B cell (primary cell): ENCODE data around the gene OR4X2. TPM values are rescaled to one million over a fixed set of nuclear protein-coding genes. Genes with fewer than 3 reads are reported as not detected.

Source experiments
- ATAC-seq: fragments of 200-7000 bp; cut with Tn5 transposase; one replicate; pipeline ENCODE4 v1.10.0; 2021; ENCODE audit warnings: low read depth, mild to moderate bottlenecking, moderate number of reproducible peaks, moderate library complexity
- CTCF ChIA-PET: fragments of 350-600 bp; sonication (Branson Sonifier 250); formaldehyde crosslinking; loops from one replicate; lab custom pipeline; 2021; ENCODE audit warnings: antibody characterized with exemption, inconsistent platforms; lab: Charles Lee
- POLR2A ChIA-PET: fragments of 350-600 bp; sonication (Branson Sonifier 250); formaldehyde crosslinking; loops from one replicate; lab custom pipeline; 2021; ENCODE audit warnings: antibody characterized with exemption; lab: Charles Lee
- DNase-seq: peaks from one replicate; pipeline ENCODE4 v3.0.0; 2013
- H2AFZ ChIP-seq: 2 replicates; pipeline ENCODE4 v1.6.1; 2012; ENCODE audit warnings: mild to moderate bottlenecking, low read depth, low read length; ENCODE audit not compliant: insufficient read depth, poor library complexity, severe bottlenecking
- H3K27ac ChIP-seq, 2 donors: 1 replicate in 1 of 2; 2 replicates in 1 of 2; pipeline ENCODE4 v1.5.1; 2012 to 2013; ENCODE audit warnings: low read length in 2 of 2, mild to moderate bottlenecking in 2 of 2, moderate library complexity in 1 of 2
- H3K27me3 ChIP-seq, 4 experiments: fragments of 200-600 bp in 1 of 4; sonication (generic) in 1 of 4; replicated peaks in 1 of 4; 1 replicate in 2 of 4; 2 replicates in 2 of 4; pipeline versions ENCODE4 v1.6.1 to v1.7.0; 2013 to 2016; ENCODE audit warnings: low read length in 3 of 4, mild to moderate bottlenecking in 2 of 4, mixed read lengths in 1 of 4, moderate library complexity in 1 of 4; ENCODE audit not compliant: insufficient read depth in 4 of 4, control insufficient read depth in 3 of 4; ENCODE audit errors: control extremely low read depth in 1 of 4
- H3K36me3 ChIP-seq, 2 experiments: replicated peaks in 1 of 2; 1 replicate in 1 of 2; 2 replicates in 1 of 2; pipeline versions ENCODE4 v1.6.1 to v1.7.1; 2013; ENCODE audit warnings: low read length in 1 of 2; ENCODE audit not compliant: insufficient read depth in 2 of 2, control insufficient read depth in 1 of 2; ENCODE audit errors: control extremely low read depth in 1 of 2, extremely low read depth in 1 of 2
- H3K4me1 ChIP-seq, 2 donors: fragments of 200-600 bp in 1 of 2; sonication (generic) in 1 of 2; 1 replicate in 1 of 2; 2 replicates in 1 of 2; pipeline versions ENCODE4 v1.5.1 to v1.6.1; 2013 to 2017; ENCODE audit warnings: low read length in 2 of 2; ENCODE audit not compliant: control insufficient read depth in 2 of 2, insufficient read depth in 2 of 2
- H3K4me2 ChIP-seq: replicated peaks from 2 replicates; pipeline ENCODE3; 2012; ENCODE audit warnings: mild to moderate bottlenecking, low read depth, low read length; ENCODE audit not compliant: poor library complexity, severe bottlenecking
- H3K4me3 ChIP-seq, 5 experiments: fragments of 200-600 bp in 1 of 5; sonication (generic) in 1 of 5; 1 replicate in 3 of 5; 2 replicates in 2 of 5; pipeline versions ENCODE4 v1.5.1 to v1.7.0; 2011 to 2016; ENCODE audit warnings: low read length in 4 of 5, mild to moderate bottlenecking in 4 of 5, low read depth in 2 of 5, control low read depth in 1 of 5, moderate library complexity in 1 of 5; ENCODE audit not compliant: insufficient read depth in 1 of 5; ENCODE audit errors: control extremely low read depth in 1 of 5, extremely low read depth in 1 of 5
- H3K79me2 ChIP-seq: fragments of 200-600 bp; sonication (generic); one replicate; pipeline ENCODE4 v1.6.0; 2016; ENCODE audit warnings: low read length; ENCODE audit not compliant: control insufficient read depth, insufficient read depth
- H3K9ac ChIP-seq: fragments of 200-600 bp; sonication (generic); 2 replicates; pipeline ENCODE4 v1.6.1; 2017; ENCODE audit warnings: mild to moderate bottlenecking, low read length, moderate library complexity
- H3K9me3 ChIP-seq, 3 donors: one replicate each; pipeline versions ENCODE4 v1.6.1 to v1.7.1; 2013; ENCODE audit warnings: low read length in 2 of 3; ENCODE audit not compliant: control insufficient read depth in 2 of 3, insufficient read depth in 1 of 3; ENCODE audit errors: control extremely low read depth in 1 of 3
- H4K20me1 ChIP-seq: 2 replicates; pipeline ENCODE4 v1.6.0; 2012; ENCODE audit warnings: mild to moderate bottlenecking, low read length; ENCODE audit not compliant: insufficient read depth, control insufficient read depth, poor library complexity, severe bottlenecking
- H3K27ac Mint-ChIP-seq: one replicate; pipeline ENCODE4 v1.8.0; 2021; ENCODE audit warnings: mixed read lengths
- H3K27me3 Mint-ChIP-seq: one replicate; pipeline ENCODE4 v1.8.0; 2021; ENCODE audit warnings: mixed read lengths
- H3K4me1 Mint-ChIP-seq: one replicate; pipeline ENCODE4 v1.8.0; 2021; ENCODE audit warnings: mixed read lengths
- H3K4me3 Mint-ChIP-seq: one replicate; pipeline ENCODE4 v1.8.0; 2021; ENCODE audit warnings: mixed read lengths
- H3K9me3 Mint-ChIP-seq: one replicate; pipeline ENCODE4 v1.8.0; 2022; ENCODE audit warnings: mixed read lengths; ENCODE audit not compliant: insufficient read depth
- CTCF ChIP-seq: fragments of 200-600 bp; IDR thresholded peaks from one replicate; pipeline ENCODE4 v1.8.0; 2022; ENCODE audit warnings: antibody characterized with exemption, mild to moderate bottlenecking
- EZH2 ChIP-seq: IDR thresholded peaks from 2 replicates; pipeline ENCODE4 v1.6.1; 2012; ENCODE audit warnings: borderline replicate concordance, low read depth, mild to moderate bottlenecking, moderate library complexity, low read length; ENCODE audit not compliant: insufficient read depth, poor library complexity, severe bottlenecking
- whole genome bisulfite sequencing: methylation state at CpG from one replicate; pipeline ENCODE4 v1.1.5; 2013; ENCODE audit warnings: missing lambda C conversion rate; ENCODE audit not compliant: insufficient coverage; 5-methylcytosine and 5-hydroxymethylcytosine counted together
- intact Hi-C: fragments of 100-400 bp; cut with micrococcal nuclease; formaldehyde crosslinking; loops from one replicate; pipeline ENCODE4 v1.10.0; 2022
- polyA plus RNA-seq: library from polyadenylated mRNA; depleted of rRNA; stranded (reverse); fragments of >200 nt; gene quantifications from 2 replicates; pipeline ENCODE4 v1.2.3, GENCODE V29; 2012
- total RNA-seq, 2 donors: library from RNA; stranded (reverse); fragments of 120-200 nt in 1 of 2; gene quantifications; 1 replicate in 1 of 2; 2 replicates in 1 of 2; pipeline versions ENCODE4 v1.2.3 to v1.2.4, GENCODE V29; 2013 to 2022

OR4X2 gene
- total and polyA plus RNA-seq, 2 donors (not counting 1 experiment from before 2014, with no cell fraction given) = not detected

- no peaks in the 10 kb centered on the region for H3K36me3 ChIP-seq
- no peak overlapping the region for H2AFZ ChIP-seq
- DNase-seq (no peak), ATAC-seq (no peak)
- WGBS = 51% methylated on average over 5 of the region's 7 CpGs
- H3K27me3 Mint-ChIP-seq = peaks cover 33% of the 10 kb centered on the region
- H3K79me2 ChIP-seq = no peaks in the 10 kb centered on the region
- no peak overlapping the region for H3K27ac Mint-ChIP-seq
- H3K4me1 Mint-ChIP-seq = no peaks in the 10 kb centered on the region
- no peak overlapping the region for H3K4me3 Mint-ChIP-seq
- no peaks in the 10 kb centered on the region for H3K9me3 Mint-ChIP-seq
- no peaks in the 10 kb centered on the region for H3K9me3 ChIP-seq
- ChIA-PET POLR2A (no interaction called here), CTCF (no interaction called here)
- intact Hi-C loops = no loop called here
- no peaks in the 10 kb centered on the region for H3K4me1 ChIP-seq
- H3K4me3 ChIP-seq = no peak overlapping the region
- no peak overlapping the region for H3K9ac ChIP-seq
- H3K27ac ChIP-seq = no peak overlapping the region
- H3K4me2 ChIP-seq = no peak overlapping the region
- no peak for TF ChIP-seq CTCF
- no peak for TF ChIP-seq EZH2
- no peaks in the 10 kb centered on the region for H4K20me1 ChIP-seq
- peaks cover 0 to 4% (median 2%) of the 10 kb centered on the region in 4 experiments for H3K27me3 ChIP-seq
These were observed 34.9 kb upstream of the OR4X2 start for GRCh38 chr11:48210052-48210451.

- ATAC-seq = no peak
- no peaks in the 10 kb centered on the region for H3K9me3 ChIP-seq
- WGBS = 89% methylated on average over 2 of the region's 2 CpGs
- H4K20me1 ChIP-seq = no peaks in the 10 kb centered on the region
- no peak within 1 kb of the TSS for H3K9ac ChIP-seq
- intact Hi-C loops = no loop called here
- no peaks in the 10 kb centered on the region for H3K4me1 ChIP-seq
- H3K36me3 ChIP-seq = no peaks in the 10 kb centered on the region
- H3K4me2 ChIP-seq = no peak within 1 kb of the TSS
- no peak within 1 kb of the TSS for H2AFZ ChIP-seq
- no peak within 1 kb of the TSS for H3K27ac ChIP-seq
- H3K27me3 Mint-ChIP-seq = peaks cover 11% of the 10 kb centered on the region
- no peaks in the 10 kb centered on the region for H3K79me2 ChIP-seq
- no peak within 1 kb of the TSS for H3K27ac Mint-ChIP-seq
- POLR2A ChIA-PET = no interaction called here
- DNase-seq = no peak
- CTCF ChIA-PET = no interaction called here
- H3K27me3 ChIP-seq = peaks cover 0 to 8% (median 2%) of the 10 kb centered on the region in 4 experiments
- H3K9me3 Mint-ChIP-seq = no peaks in the 10 kb centered on the region
- no peak within 1 kb of the TSS for H3K4me3 ChIP-seq
- TF ChIP-seq CTCF = no peak
- TF ChIP-seq EZH2 = no peak
- no peaks in the 10 kb centered on the region for H3K4me1 Mint-ChIP-seq
- no peak within 1 kb of the TSS for H3K4me3 Mint-ChIP-seq
These were observed 28.4 kb upstream of the OR4X2 start, which contains the start of gene OR4B1 for GRCh38 chr11:48216510-48216909. OR4B1 (plus strand) TSS chr11:48216810; CDS start chr11:48216810, 0 bp downstream.
